HepG2 (cell line): ENCODE results near the gene CAND2.

ENCODE experiments used
- BHLHE40 ChIP-seq: IDR thresholded peaks from 2 replicates; pipeline ENCODE4 v1.6.1; 2011; ENCODE audit warnings: low read length, improper control_type of control experiment
- CBFB ChIP-seq: sonication (generic); formaldehyde crosslinking; IDR thresholded peaks from 2 replicates; pipeline ENCODE4 v1.4.0; 2020; ENCODE audit warnings: missing genetic modification reagents
- ESRRA ChIP-seq: sonication (generic); formaldehyde crosslinking; IDR thresholded peaks from 2 replicates; pipeline ENCODE4 v1.5.1; 2020; ENCODE audit warnings: mild to moderate bottlenecking, low read depth, missing genetic modification reagents
- FOXM1 ChIP-seq: sonication (generic); formaldehyde crosslinking; IDR thresholded peaks from 2 replicates; pipeline ENCODE4 v1.5.0; 2020; ENCODE audit warnings: missing genetic modification reagents
- MXD4 ChIP-seq: IDR thresholded peaks from 2 replicates; pipeline ENCODE4 v1.6.1; 2016; ENCODE audit warnings: mild to moderate bottlenecking, missing biosample characterization, missing genetic modification reagents
- RELA ChIP-seq: sonication (generic); formaldehyde crosslinking; IDR thresholded peaks from 2 replicates; pipeline ENCODE4 v1.4.0; 2020; ENCODE audit warnings: missing genetic modification reagents
- TAF1 ChIP-seq: sonication (generic); formaldehyde crosslinking; IDR thresholded peaks from 2 replicates; pipeline ENCODE4 v1.4.0; 2020; ENCODE audit warnings: missing genetic modification reagents
- ZNF274 ChIP-seq: sonication (generic); formaldehyde crosslinking; IDR thresholded peaks from 2 replicates; pipeline ENCODE4 v1.5.1; 2020; ENCODE audit warnings: mild to moderate bottlenecking, missing genetic modification reagents
- TF ChIP-seq, protein P1 (sequence below): sonication (generic); formaldehyde crosslinking; IDR thresholded peaks from 2 replicates; pipeline ENCODE4 v1.5.0; 2020; ENCODE audit warnings: mild to moderate bottlenecking, missing genetic modification reagents, moderate library complexity
- TF ChIP-seq, protein P2 (sequence below): sonication (generic); formaldehyde crosslinking; IDR thresholded peaks from 2 replicates; pipeline ENCODE4 v1.8.0; 2022; ENCODE audit warnings: mild to moderate bottlenecking, missing genetic modification reagents, moderate library complexity

DNA sequence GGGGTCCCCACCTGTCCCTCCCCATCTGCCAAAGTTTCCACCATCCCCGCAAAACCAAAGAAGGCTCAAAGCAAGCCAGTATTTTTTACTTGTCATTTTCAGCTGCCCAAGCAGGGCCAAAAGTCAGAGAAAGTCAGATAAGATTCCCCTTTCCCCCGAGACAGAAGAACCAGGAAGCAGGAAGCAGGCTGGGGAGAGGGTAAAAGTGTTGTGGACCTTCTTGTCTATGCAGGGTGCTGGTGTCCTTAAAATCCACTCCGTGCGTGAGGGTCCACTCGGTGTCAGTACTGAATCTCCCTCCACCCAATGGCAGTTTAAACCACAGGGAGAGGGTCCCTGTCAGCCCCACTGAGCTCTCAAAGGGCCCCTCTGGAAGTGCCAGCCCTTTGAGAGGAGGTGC lies 65.1 kb downstream of the CAND2 start:
- TF ChIP-seq RELA (CRISPR knock-in tag), result no peak
- no peak for TF ChIP-seq ZNF274 (CRISPR knock-in tag)
- TF ChIP-seq MXD4 (CRISPR knock-in tag), result no peak
- TF ChIP-seq, protein P1, sequence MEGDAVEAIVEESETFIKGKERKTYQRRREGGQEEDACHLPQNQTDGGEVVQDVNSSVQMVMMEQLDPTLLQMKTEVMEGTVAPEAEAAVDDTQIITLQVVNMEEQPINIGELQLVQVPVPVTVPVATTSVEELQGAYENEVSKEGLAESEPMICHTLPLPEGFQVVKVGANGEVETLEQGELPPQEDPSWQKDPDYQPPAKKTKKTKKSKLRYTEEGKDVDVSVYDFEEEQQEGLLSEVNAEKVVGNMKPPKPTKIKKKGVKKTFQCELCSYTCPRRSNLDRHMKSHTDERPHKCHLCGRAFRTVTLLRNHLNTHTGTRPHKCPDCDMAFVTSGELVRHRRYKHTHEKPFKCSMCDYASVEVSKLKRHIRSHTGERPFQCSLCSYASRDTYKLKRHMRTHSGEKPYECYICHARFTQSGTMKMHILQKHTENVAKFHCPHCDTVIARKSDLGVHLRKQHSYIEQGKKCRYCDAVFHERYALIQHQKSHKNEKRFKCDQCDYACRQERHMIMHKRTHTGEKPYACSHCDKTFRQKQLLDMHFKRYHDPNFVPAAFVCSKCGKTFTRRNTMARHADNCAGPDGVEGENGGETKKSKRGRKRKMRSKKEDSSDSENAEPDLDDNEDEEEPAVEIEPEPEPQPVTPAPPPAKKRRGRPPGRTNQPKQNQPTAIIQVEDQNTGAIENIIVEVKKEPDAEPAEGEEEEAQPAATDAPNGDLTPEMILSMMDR (CRISPR knock-in tag), result no peak
- TF ChIP-seq, protein P2, sequence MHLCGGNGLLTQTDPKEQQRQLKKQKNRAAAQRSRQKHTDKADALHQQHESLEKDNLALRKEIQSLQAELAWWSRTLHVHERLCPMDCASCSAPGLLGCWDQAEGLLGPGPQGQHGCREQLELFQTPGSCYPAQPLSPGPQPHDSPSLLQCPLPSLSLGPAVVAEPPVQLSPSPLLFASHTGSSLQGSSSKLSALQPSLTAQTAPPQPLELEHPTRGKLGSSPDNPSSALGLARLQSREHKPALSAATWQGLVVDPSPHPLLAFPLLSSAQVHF (CRISPR knock-in tag), result no peak
- no peak for TF ChIP-seq BHLHE40
- TF ChIP-seq ESRRA, result no peak
- TF ChIP-seq FOXM1, result no peak
- TF ChIP-seq CBFB, result no peak
- TF ChIP-seq TAF1 (CRISPR knock-in tag), result no peak
